ENCODE results near the gene FNIP1. TPM values are rescaled to one million over a fixed set of nuclear protein-coding genes. Genes with fewer than 3 reads are reported as not detected.

The FNIP1 gene
- total RNA-seq, 4 donors from 2014 or later = 36.0 to 42.7 (median 38.5) TPM

GRCh38 chr5:131810510-131811249, 13.9 kb upstream of the FNIP1 start:
- Histone ChIP-seq H3K9me3 (no peaks in the 10 kb centered on the region), H3K4me1 (peaks cover 0 to 9% (median 0%) of the 10 kb centered on the region in 4 donors), H3K27me3 (no peaks in the 10 kb centered on the region), H3K27ac (no peak overlapping the region), H3K36me3 (no peaks in the 10 kb centered on the region), H3K4me3 (no peak overlapping the region)
- DNase-seq (ENCODE audit: low spot score in 2 of 2) = no peak
- TF ChIP-seq POLR2A (IDR thresholded peaks at IDR 0.05) = no peak
- TF ChIP-seq, protein P1, sequence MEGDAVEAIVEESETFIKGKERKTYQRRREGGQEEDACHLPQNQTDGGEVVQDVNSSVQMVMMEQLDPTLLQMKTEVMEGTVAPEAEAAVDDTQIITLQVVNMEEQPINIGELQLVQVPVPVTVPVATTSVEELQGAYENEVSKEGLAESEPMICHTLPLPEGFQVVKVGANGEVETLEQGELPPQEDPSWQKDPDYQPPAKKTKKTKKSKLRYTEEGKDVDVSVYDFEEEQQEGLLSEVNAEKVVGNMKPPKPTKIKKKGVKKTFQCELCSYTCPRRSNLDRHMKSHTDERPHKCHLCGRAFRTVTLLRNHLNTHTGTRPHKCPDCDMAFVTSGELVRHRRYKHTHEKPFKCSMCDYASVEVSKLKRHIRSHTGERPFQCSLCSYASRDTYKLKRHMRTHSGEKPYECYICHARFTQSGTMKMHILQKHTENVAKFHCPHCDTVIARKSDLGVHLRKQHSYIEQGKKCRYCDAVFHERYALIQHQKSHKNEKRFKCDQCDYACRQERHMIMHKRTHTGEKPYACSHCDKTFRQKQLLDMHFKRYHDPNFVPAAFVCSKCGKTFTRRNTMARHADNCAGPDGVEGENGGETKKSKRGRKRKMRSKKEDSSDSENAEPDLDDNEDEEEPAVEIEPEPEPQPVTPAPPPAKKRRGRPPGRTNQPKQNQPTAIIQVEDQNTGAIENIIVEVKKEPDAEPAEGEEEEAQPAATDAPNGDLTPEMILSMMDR (IDR thresholded peaks at IDR 0.05) = no peak
- no peak for TF ChIP-seq EP300 (IDR thresholded peaks at IDR 0.05)
- WGBS, 2 donors = 5 to 6% methylated on average over 3 of the region's 3 CpGs

GRCh38 chr5:131795879-131796792, 681 bp downstream of the FNIP1 start:
- DNase-seq (ENCODE audit: low spot score in 2 of 2) = peak; percentile 61 to 65
- Histone ChIP-seq H3K27me3 (no peaks in the 10 kb centered on the region), H3K9me3 (no peaks in the 10 kb centered on the region), H3K4me3 (peak overlapping the region; percentile 92 to 99 (median 96)), H3K4me1 (peaks cover 0 to 47% (median 8%) of the 10 kb centered on the region in 4 donors), H3K36me3 (no peaks in the 10 kb centered on the region), H3K27ac (peak overlapping the region; percentile 98 to 100 (median 100))
- 1% methylated on average over 50 to 52 of the region's 56 CpGs for WGBS, 2 donors
- TF ChIP-seq EP300 (IDR thresholded peaks at IDR 0.05) (no peak), POLR2A (IDR thresholded peaks at IDR 0.05) (no peak)
- TF ChIP-seq, protein P1 (IDR thresholded peaks at IDR 0.05) = no peak

DNA sequence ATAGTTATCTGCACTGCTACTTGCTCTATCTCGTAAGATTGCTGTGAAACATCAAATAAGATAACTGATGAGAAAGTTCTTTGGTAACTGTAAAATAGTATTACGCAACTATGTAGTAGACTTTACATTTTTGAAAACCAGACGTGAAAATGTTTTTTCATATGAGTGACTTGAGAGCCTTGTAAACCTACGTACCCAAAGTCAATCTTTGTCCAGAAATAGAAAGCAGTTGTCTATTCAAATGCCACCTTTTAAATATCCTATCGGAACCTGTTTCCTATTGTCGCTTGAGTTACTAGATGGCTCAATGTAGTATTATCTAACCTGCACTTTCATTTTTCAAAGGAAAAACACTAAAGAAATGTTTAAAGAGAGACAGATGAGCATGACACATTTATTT, 1.6 kb downstream of the FNIP1 start:
- H3K36me3 ChIP-seq = no peaks in the 10 kb centered on the region
- no peaks in the 10 kb centered on the region for H3K9me3 ChIP-seq
- peak overlapping the region in 2 of 4 donors; percentile 100 for H3K27ac ChIP-seq
- WGBS, 2 donors = 59 to 61% methylated on average over 6 of the region's 6 CpGs
- TF ChIP-seq EP300 (IDR thresholded peaks at IDR 0.05) = no peak
- no peak for TF ChIP-seq POLR2A (IDR thresholded peaks at IDR 0.05)
- TF ChIP-seq, protein P1 (IDR thresholded peaks at IDR 0.05) = no peak
- H3K27me3 ChIP-seq = no peaks in the 10 kb centered on the region
- peaks cover 0 to 54% (median 8%) of the 10 kb centered on the region in 4 donors for H3K4me1 ChIP-seq
- peak overlapping the region in 2 of 4 donors; percentile 92 to 95 for H3K4me3 ChIP-seq
- DNase-seq (ENCODE audit: low spot score in 2 of 2) = no peak

- H3K9me3 ChIP-seq = no peaks in the 10 kb centered on the region
- peaks cover 0 to 56% (median 8%) of the 10 kb centered on the region in 4 donors for H3K4me1 ChIP-seq
- no peaks in the 10 kb centered on the region for H3K27me3 ChIP-seq
- no peak overlapping the region for H3K4me3 ChIP-seq
- H3K36me3 ChIP-seq = no peaks in the 10 kb centered on the region
- peak in 1 of 2 donors; percentile 18 for TF ChIP-seq EP300 (IDR thresholded peaks at IDR 0.05)
- TF ChIP-seq, protein P1 (IDR thresholded peaks at IDR 0.05) = no peak
- DNase-seq (ENCODE audit: low spot score in 2 of 2) = peak in 1 of 2 donors; percentile 7
- H3K27ac ChIP-seq = peak overlapping the region in 1 of 4 donors; percentile 100
- 78 to 79% methylated on average over 4 of the region's 4 CpGs for WGBS, 2 donors
Measured at GRCh38 chr5:131794586-131794985, 2.2 kb downstream of the FNIP1 start.

Data from tibial nerve (tissue), 4 donors.